EL (cell line): ENCODE data around the gene STON1.
"Not testable (repeated sequence)": the region's sequence is repeated elsewhere in the genome, so short reads cannot be mapped to it uniquely, and the experiment has no call there.

Experiments
- DNase-seq: peaks from one replicate; pipeline ENCODE4 v3.0.0-alpha.2; 2016

Gene STON1

DNA sequence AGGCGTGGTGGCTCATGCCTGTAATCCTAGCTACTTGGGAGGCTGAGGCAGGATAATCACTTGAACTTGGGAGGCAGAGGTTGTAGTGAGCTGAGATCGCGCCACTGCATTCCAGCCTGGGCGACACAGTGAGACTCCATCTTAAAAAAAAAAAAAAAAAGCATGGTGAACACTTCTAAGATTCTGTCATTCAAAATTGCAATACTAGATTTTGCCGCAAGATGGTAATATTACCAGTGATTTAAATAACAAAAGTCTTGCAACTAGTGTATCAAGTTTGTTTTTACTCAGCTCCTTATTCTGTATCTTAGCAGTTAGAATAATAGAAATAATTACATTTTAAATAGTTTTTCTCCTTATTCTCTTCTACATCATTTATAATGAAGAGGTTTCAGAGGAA is 92.7 kb downstream of the STON1 start:
- DNase-seq = not testable (repeated sequence)

- no peak for DNase-seq
Measured at GRCh38 chr2:48624696-48625095, 94.7 kb downstream of the STON1 start.

DNA sequence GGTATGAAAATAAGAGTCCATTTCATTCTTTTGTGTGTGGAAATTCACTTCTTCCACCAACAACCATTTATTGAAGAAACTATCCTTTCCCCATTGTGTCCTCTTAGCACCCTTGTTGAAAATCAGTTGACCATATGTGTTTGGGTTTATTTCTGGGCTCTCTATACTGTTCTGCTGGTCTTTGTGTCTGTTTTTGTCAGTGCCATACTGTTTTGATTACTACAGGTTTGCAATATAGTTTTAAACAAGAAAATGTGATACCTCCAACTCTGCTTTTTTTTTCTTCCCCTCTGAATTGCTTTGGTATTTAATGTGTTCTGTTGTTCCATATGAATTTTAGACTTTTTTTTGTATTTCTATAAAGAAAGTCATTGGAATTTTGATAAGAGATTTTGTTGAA is 96.1 kb downstream of the STON1 start:
- no peak for DNase-seq

DNA sequence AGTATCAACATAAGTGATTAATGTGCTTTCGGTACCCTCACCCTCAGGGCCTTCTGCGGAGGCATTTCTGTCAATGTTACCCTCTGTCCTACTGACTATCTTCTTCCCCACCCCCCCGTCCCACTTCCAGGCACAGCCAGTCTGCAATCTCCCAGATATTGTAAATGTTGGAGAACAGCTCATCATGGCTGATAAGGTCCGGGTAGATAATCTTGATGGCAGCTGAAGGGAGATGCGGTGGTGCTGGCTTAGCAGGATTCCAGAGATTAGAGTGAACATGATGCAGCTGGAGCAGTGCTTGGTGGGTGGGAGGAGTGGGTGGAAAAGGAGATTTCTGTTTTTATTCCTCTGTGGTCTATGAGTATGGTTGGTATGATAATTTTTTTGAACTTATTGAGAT is 103.2 kb downstream of the STON1 start:
- no peak for DNase-seq

DNA sequence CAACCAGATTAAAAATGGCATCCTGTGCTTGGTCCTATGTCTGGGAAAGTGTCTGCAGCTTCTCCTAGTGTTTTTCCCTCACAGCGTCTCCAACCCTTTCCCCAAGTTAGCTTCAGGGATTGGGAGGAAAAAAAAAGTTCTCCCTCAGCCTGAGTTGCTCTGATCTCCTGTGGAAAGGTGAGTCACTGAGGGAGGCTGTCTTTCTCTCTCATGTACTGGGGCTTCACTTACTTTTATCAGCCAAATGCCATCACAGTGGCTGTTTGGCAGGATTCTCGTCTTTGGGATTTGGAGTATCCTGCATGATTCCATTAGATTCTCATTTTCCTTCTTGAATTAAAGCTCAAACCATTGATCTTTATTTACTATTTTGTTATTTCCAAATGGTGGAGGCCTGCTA is 105.8 kb downstream of the STON1 start:
- DNase-seq = no peak

DNA sequence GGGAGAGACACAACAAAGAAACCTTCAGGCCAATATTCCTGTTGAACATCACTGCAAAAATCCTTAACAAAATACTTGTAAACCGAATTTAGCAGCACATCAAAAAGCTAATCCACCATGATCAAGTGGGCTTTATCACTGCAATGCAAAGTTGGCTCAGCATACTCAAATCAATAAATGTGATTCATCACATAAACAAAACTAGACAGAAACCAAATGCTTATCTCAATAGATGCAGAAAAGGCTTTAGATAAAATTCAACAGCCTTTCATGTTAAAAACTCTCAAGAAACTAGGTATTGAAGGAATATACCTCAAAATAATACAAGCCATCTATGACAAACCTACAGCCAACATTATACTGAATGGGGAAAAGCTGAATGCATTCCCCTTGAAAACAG is 108.3 kb downstream of the STON1 start:
- no peak for DNase-seq
